Motor neuron (in vitro differentiated cells): ENCODE measurements around the gene TSLP. TPM values are rescaled to one million over a fixed set of nuclear protein-coding genes. Genes with fewer than 3 reads are reported as not detected.

Source experiments
- total RNA-seq, 8 experiments: library from RNA; unstranded; fragments of 300-600 nt; gene quantifications; 2 replicates each; pipeline versions ENCODE4 v1.2.3 to v1.2.4, GENCODE V29; 2022

The TSLP gene
- total RNA-seq, 8 experiments from 2014 or later = 0.08 to 1.9 (median 0.43) TPM

Other genes with a start within 250 kb of the TSLP start
- 10 to 100 TPM; 21.8 to 35.5 (median 28.4) TPM for gene WDR36, start 20.6 kb downstream of the TSLP start, total RNA-seq
- gene CAMK4, start 152.7 kb downstream of the TSLP start, total RNA-seq = 10 to 100 TPM in 4 of 8 experiments, 1 to 10 TPM in 2, under 1 TPM in 2; 0.24 to 12.1 (median 8.7) TPM